ENCODE measurements around the gene MYO16. TPM values are rescaled to one million over a fixed set of nuclear protein-coding genes. Genes with fewer than 3 reads are reported as not detected.
"Not testable (repeated sequence)": the region's sequence is repeated elsewhere in the genome, so short reads cannot be mapped to it uniquely, and the experiment has no call there.

The MYO16 gene
- total RNA-seq, 1 donor from 2014 or later: not detected

DNA sequence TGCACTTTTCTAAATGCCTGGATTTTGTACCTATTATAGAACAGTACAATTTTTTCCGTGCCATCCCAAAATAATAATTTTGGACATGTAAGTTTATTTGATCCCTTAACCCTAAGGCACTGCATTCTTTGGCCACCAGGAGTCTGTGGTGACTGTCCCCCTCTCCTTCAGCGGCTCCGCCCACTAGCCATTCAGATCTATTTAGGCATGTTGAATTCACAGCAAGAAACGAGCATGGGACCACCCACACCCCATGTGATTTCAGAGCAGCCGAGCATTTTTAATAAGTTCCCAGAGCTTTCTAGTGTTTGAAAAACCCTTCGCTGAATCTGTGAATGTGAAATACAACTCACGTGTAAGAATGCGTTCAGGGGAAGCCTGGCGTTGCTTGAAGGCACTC, 567.5 kb downstream of the MYO16 start:
- no peak for DNase-seq (ENCODE audit: low spot score)

GRCh38 chr13:109198585-109198984, 569.2 kb downstream of the MYO16 start:
- DNase-seq (ENCODE audit: low spot score): no peak

GRCh38 chr13:109199280-109199679, 569.9 kb downstream of the MYO16 start:
- no peak for DNase-seq (ENCODE audit: low spot score)

DNA sequence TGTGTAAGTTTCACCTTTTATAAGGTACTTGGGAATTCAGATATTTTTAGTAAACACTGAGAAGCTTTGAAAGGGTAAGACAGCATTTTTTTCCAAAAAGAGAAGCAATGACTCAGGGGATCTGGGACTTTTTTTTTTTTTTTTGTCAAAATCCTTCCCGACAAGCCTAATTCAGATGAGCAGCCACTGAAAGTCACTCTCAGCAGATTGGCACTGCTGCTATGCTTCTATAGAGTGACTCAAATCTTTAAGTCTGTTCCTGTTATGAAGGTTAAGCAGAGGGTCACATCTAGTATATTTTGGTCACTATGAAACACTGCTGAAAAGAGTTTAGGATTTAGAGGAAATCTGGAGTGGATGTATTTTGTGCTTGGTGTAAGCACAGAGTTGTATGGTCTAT, 571.1 kb downstream of the MYO16 start:
- no peak for DNase-seq (ENCODE audit: low spot score)

DNA sequence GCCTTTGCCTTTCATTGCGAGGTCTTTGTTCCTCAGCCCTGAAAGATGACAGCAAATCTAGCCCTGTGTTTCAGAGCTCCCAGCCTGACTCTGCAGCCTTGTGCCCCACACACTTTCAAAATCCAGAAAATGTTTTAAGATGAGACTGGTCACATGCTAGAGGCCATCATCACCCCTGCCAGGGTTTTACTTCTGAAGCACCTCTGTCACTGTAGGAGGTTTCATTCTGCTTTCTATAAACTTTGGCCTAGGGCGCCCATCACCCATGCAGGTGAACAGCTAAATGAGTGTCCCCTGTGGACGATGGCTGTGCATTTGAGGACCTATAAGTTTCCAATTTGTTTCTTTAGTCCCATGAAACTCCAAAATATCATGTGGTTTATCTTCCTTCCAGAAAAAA, 574.2 kb downstream of the MYO16 start:
- no peak for DNase-seq (ENCODE audit: low spot score)

DNA sequence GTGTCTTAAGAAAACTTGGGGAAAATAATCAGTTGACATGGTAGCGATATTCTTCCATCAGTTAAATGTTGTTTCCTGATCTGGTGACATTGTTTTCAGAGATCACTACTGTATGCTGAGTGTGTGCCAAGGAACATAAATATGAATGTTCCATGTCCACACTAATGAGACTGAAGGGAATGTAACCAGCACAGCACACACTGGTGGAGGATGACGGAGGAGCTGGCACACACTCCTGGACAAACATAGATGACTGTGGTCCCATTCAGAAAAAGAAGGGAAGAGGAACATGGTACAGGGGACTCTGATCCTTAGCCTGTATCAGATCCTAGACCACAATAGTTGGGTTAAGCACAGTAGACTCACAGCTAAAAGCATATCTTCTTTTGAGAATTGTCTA, 574.8 kb downstream of the MYO16 start:
- no peak for DNase-seq (ENCODE audit: low spot score)

- DNase-seq (ENCODE audit: low spot score): no peak
Observed at GRCh38 chr13:109204657-109205056, 575.2 kb downstream of the MYO16 start.

DNA sequence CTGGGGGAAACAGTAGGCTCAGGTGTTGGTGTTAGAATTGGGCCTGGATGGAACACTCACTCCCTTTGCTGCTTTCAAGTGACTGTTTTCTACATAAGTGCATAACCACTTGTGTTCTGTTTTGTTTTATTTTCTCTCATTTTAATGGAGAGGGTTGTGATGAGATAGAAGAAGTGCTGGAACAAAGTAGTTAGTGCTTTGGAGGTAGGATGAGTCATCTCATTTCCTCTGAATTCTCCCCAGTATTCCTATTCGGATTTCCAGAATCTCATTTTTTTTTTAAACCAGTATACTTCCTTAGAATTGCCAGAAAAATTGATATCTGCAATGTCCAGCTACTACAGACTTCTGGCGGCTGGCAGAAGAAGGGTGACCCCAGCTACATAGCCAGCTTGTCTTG, 575.9 kb downstream of the MYO16 start:
- no peak for DNase-seq (ENCODE audit: low spot score)

GRCh38 chr13:109206616-109207015, 577.2 kb downstream of the MYO16 start:
- no peak for DNase-seq (ENCODE audit: low spot score)

- DNase-seq (ENCODE audit: low spot score): no peak
Observed at GRCh38 chr13:109207622-109208021, 578.2 kb downstream of the MYO16 start.

GRCh38 chr13:109208522-109208921, 579.1 kb downstream of the MYO16 start:
- DNase-seq (ENCODE audit: low spot score): no peak

DNA sequence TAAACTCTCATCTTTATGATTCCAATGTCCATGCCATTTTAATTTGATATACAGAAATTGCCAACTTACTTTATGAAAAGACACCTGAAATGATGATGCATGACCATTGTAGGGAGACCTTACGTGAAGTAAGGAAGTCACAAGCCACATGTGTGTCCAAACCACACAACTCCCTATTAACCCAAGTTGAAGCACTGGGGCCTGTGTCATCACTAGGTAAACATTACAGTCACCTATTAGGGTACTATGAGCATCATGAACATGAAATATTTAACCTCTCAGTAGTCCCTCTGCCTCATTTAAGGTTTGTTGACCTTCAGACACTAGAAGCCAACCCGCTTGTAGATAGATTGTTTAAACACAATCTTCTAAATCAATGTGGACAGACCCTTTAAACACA, 580.1 kb downstream of the MYO16 start:
- DNase-seq (ENCODE audit: low spot score): no peak

DNA sequence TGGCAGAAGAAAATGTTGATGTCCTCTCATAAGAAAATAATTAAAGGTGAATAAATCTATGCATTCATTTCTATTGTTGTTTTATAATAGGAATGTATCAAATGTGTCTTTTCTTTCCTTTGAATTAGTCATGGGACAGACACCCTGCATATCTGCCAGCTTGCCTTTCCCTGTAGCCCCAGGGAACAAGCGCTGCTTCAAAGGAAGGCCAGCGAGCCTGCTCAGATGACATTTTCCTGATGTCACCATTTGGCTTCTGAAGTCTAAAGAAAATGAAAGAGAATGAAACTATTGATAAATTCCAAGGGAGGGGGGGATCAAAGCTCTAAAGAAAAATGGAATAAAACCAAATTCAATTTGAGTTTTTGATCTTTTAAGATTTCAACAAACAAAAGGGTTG, 582.2 kb downstream of the MYO16 start:
- no peak for DNase-seq (ENCODE audit: low spot score)

- DNase-seq (ENCODE audit: low spot score): no peak
Observed at GRCh38 chr13:109212650-109213049, 583.2 kb downstream of the MYO16 start.

- no peak for DNase-seq (ENCODE audit: low spot score)
Observed at GRCh38 chr13:109213714-109214113, 584.3 kb downstream of the MYO16 start.

DNA sequence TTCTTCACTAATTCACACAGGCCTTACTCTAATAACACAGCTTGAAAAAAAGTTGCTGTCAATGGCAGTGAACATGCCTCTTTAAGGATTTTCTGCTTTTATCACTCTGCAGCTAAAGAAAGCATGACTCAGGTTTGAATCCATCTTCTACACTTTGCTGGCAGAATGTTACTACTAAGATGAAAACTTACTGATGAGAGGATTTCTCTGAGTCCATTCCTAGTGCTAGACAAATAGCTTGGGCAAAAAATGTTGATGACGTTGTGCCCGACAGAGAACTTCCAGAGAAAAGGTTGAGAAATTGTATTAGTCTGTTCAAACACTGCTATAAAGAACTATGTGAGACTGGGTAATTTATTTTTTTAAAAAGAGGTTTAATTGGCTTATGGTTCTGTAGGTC, 585.0 kb downstream of the MYO16 start:
- DNase-seq (ENCODE audit: low spot score): no peak

- DNase-seq (ENCODE audit: low spot score): no peak
Observed at GRCh38 chr13:109215377-109215776, 586.0 kb downstream of the MYO16 start.

- not testable (repeated sequence) for DNase-seq (ENCODE audit: low spot score)
Observed at GRCh38 chr13:109217510-109217909, 588.1 kb downstream of the MYO16 start.

GRCh38 chr13:109220631-109221030, 591.2 kb downstream of the MYO16 start:
- DNase-seq (ENCODE audit: low spot score): no peak

GRCh38 chr13:109224033-109224432, 594.6 kb downstream of the MYO16 start:
- DNase-seq (ENCODE audit: low spot score): no peak

DNA sequence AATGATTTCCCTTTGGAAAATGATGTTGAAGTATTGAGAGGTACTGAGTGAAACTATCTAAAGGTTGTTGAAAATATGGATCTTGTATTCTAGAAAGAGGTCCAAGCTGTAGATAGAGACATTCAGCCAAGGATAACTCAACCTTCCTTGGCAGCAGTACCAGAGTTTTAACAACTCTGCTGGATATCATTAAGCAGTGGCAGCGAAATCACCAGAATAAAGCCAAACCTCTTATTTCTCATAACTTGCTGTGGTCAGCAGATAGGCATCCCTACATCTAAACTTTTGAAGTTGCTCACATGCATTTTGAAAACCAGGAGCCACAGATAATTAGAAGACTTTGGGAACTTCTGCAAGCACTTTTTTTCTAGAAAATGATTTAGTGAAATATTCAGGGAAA, 597.2 kb downstream of the MYO16 start:
- no peak for DNase-seq (ENCODE audit: low spot score)

DNA sequence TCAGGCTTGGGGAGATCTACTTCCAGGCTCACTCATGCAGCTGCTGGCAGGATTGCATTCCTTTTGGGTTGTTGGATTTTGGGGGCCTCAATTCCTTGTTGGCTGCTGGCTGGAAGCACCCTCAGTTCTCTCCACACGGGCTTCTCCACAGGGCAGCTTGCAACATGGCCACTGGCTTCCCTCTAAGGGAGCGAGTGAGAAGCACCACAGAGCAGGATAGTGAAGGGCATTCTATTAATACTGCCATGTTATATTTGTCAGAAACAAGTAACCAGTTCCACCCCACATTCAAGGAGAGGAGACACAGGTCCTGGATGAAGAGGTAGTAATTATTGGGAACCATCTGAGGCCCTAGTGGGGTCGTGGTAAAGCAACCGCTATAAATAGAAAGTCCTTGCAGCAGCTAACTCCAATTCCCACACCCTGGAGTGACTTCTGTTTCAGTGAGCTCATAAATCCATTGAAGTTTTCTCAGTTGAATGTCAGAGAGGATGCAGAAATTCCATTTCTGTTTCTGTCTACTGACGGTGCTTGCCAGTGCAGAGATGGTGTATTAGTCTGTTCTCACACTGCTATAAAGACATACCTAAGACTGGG, 598.0 kb downstream of the MYO16 start:
- DNase-seq (ENCODE audit: low spot score): no peak

DNA sequence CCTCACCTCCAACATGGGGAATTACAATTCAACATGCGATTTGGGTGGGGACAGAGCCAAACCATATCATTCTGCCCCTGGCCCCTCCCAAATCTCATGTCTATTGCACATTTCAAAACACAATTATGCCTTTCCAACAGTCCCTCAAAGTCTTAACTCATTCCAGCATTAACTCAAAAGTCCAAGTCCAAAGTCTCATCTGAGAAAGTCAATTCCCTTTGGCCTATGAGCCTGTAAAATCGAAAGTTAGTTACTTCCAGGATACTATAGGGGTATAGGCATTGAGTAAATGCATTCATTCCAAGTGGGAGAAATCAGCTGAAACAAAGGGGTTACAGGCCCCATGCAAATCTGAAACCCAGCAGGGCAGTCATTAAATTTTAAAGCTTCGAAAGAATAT, 598.8 kb downstream of the MYO16 start:
- DNase-seq (ENCODE audit: low spot score): no peak

DNA sequence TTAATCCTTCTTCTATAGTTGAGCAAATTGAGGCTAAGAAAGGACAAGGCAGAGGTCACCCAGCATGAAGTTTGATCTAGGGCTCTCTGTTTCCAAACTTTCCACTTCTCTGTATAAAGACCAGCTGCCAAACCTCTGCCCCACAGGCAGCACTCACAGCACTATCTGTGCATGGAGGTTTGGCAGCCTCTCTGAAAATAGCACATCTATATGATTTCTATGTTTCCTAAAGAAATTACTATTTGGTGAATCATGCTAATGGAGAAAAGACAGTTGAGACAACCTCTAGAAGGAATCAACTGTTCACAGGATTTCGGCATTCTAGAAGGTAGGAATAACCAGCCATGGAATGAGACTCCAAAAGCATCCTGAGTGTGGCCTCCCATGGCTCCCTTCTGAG, 602.5 kb downstream of the MYO16 start:
- no peak for DNase-seq (ENCODE audit: low spot score)

DNA sequence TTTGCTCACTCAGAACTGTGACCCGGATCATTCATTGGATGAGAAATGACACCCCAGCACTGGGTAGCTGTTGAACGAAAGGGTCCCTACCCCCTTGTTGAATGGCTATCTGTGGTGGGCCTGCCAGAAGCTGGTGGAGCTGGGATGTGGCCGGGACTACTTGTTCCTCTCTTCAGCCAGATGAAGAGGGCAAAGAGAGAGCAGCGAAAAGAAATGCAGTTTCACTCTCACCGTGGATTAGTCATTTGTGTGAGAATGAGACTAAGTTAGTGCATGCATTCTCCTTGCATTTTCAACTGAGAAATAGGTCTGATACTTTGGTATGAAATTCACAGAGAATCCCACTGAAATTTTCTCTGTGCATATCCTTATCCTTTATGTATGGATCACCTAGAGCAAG, 603.9 kb downstream of the MYO16 start:
- DNase-seq (ENCODE audit: low spot score): no peak

Data from ureter (tissue), 1 donor.